ENCODE measurements around the gene RASA1.

- TF ChIP-seq, protein P1, sequence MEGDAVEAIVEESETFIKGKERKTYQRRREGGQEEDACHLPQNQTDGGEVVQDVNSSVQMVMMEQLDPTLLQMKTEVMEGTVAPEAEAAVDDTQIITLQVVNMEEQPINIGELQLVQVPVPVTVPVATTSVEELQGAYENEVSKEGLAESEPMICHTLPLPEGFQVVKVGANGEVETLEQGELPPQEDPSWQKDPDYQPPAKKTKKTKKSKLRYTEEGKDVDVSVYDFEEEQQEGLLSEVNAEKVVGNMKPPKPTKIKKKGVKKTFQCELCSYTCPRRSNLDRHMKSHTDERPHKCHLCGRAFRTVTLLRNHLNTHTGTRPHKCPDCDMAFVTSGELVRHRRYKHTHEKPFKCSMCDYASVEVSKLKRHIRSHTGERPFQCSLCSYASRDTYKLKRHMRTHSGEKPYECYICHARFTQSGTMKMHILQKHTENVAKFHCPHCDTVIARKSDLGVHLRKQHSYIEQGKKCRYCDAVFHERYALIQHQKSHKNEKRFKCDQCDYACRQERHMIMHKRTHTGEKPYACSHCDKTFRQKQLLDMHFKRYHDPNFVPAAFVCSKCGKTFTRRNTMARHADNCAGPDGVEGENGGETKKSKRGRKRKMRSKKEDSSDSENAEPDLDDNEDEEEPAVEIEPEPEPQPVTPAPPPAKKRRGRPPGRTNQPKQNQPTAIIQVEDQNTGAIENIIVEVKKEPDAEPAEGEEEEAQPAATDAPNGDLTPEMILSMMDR (conservative IDR thresholded peaks at IDR 0.05; ENCODE audit: low read depth, low read length) = no peak
- no peak for TF ChIP-seq EZH2 (IDR thresholded peaks at IDR 0.05; ENCODE audit: low read length, unreplicated experiment)
Measured at GRCh38 chr5:87303324-87303723, 35.6 kb downstream of the RASA1 start.

All from PC-3 (cell line).